ENCODE results near the gene VPS37C.

The VPS37C gene

GRCh38 chr11:61124574-61125309 is 36.5 kb downstream of the VPS37C start:
- in situ Hi-C loops (cut with HindIII; ENCODE audit: low pct_ligation_motif_present, low pct_unique_long_range_greater_than_20kb, low sequenced_read_pairs), result no loop called here

GRCh38 chr11:61123775-61124571 is 37.3 kb downstream of the VPS37C start:
- in situ Hi-C loops (cut with HindIII; ENCODE audit: low pct_ligation_motif_present, low pct_unique_long_range_greater_than_20kb, low sequenced_read_pairs), result no loop called here
- DNase-seq, result no peak

More at GRCh38 chr11:61124574-61125309, 36.5 kb downstream of the VPS37C start:
- DNase-seq, result no peak

- no peak for DNase-seq
- in situ Hi-C loops (cut with HindIII; ENCODE audit: low pct_ligation_motif_present, low pct_unique_long_range_greater_than_20kb, low sequenced_read_pairs), result no loop called here
Measured at GRCh38 chr11:61122761-61123160, 38.5 kb downstream of the VPS37C start.

DNA sequence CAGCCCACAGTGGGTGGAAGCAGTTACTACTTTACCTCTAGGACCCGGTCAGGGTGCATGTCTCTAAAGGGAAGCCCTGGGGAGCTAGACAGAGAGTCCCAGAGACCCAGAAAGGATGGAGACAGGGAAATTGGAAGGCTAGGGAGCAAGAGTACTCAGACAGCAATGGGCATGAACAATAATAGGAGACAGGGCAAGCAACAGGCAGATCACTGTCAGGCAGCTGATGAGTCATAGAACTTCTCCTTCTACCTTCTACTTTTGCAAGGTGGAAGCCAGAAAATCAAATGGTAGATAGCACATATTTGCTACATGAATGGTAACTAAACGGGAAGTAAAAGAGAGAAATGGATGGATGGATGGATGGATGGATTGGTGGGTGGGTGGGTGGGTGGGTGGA is 39.3 kb downstream of the VPS37C start:
- DNase-seq, result no peak
- in situ Hi-C loops (cut with HindIII; ENCODE audit: low pct_ligation_motif_present, low pct_unique_long_range_greater_than_20kb, low sequenced_read_pairs), result no loop called here

DNA sequence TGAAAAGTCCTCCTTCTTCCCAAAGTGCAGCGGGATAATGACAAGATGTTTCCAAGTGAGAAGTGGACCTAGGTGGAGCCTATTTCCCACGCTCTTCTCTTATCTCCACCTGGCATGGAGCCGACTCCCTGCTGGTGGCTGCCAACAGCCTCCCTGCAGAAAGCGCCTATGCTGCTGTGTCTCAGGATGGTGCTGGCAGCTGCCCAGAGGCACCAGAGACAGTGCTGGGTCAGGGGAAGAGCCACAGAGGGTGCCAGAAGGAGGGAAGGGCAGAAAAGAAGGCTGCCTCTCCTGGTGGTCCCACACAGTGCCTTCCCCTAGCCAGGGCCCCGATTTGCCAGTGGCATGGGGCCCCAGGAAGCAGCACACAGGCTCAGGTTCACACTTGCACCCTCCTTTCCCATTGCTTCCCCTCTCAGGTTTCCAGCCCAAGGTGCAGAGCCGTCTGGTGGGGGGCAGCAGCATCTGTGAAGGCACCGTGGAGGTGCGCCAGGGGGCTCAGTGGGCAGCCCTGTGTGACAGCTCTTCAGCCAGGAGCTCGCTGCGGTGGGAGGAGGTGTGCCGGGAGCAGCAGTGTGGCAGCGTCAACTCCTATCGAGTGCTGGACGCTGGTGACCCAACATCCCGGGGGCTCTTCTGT is 39.9 kb downstream of the VPS37C start:
- DNase-seq, result no peak
- in situ Hi-C loops (cut with HindIII; ENCODE audit: low pct_ligation_motif_present, low pct_unique_long_range_greater_than_20kb, low sequenced_read_pairs), result no loop called here

GRCh38 chr11:61120706-61121191 is 40.5 kb downstream of the VPS37C start:
- no peak for DNase-seq
- in situ Hi-C loops (cut with HindIII; ENCODE audit: low pct_ligation_motif_present, low pct_unique_long_range_greater_than_20kb, low sequenced_read_pairs), result no loop called here

DNA sequence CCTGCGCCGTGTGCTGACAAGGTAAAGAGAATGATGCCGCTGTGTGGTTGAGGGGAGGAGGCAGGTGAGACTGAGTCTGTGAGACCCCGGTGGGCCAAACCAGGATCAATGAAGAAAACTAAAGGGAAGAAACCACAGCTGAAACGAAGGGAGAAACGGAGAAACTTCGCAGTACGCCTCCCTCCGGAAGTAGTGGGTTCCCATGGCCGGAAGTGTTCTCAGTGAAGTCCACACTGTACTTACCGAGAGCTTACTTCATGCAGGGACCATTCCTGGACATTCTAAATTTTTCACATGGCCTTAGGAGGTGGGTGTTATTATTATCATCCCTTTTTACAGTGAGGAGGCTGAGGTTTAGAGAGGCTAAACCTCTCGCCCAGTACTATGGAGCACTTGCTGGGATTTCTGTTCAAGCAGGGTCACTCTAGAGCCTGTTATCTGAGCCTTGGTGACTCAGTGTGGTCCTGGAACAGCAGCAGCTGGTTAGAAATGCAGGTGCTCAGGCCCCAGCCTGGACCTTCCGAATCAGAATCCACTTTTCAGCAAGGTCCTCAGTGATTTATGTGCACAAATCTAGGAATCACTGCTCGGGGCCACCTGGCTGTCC is 41.0 kb downstream of the VPS37C start:
- in situ Hi-C loops (cut with HindIII; ENCODE audit: low pct_ligation_motif_present, low pct_unique_long_range_greater_than_20kb, low sequenced_read_pairs), result no loop called here
- no peak for DNase-seq

- in situ Hi-C loops (cut with HindIII; ENCODE audit: low pct_ligation_motif_present, low pct_unique_long_range_greater_than_20kb, low sequenced_read_pairs), result no loop called here
- DNase-seq, result no peak
Measured at GRCh38 chr11:61119571-61119970, 41.7 kb downstream of the VPS37C start.

DNA sequence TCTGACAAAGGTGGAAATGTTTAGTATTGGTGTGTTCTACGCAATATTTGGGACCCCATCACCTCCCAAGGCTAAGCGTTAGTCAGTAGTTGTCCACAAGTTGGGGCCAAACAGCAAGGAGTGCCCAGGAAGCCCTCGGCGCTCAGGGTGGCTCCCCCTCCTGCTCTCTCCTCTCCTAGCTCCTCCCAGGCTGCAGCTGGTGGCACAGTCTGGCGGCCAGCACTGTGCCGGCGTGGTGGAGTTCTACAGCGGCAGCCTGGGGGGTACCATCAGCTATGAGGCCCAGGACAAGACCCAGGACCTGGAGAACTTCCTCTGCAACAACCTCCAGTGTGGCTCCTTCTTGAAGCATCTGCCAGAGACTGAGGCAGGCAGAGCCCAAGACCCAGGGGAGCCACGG is 42.2 kb downstream of the VPS37C start:
- no peak for DNase-seq
- in situ Hi-C loops (cut with HindIII; ENCODE audit: low pct_ligation_motif_present, low pct_unique_long_range_greater_than_20kb, low sequenced_read_pairs), result no loop called here

- no peak for DNase-seq
- in situ Hi-C loops (cut with HindIII; ENCODE audit: low pct_ligation_motif_present, low pct_unique_long_range_greater_than_20kb, low sequenced_read_pairs), result no loop called here
Measured at GRCh38 chr11:61118406-61118805, 42.8 kb downstream of the VPS37C start.

- no peak for DNase-seq
- in situ Hi-C loops (cut with HindIII; ENCODE audit: low pct_ligation_motif_present, low pct_unique_long_range_greater_than_20kb, low sequenced_read_pairs), result no loop called here
Measured at GRCh38 chr11:61118004-61118403, 43.2 kb downstream of the VPS37C start.

- no peak for DNase-seq
- in situ Hi-C loops (cut with HindIII; ENCODE audit: low pct_ligation_motif_present, low pct_unique_long_range_greater_than_20kb, low sequenced_read_pairs), result no loop called here
Measured at GRCh38 chr11:61117168-61117520, 44.1 kb downstream of the VPS37C start.

- in situ Hi-C loops (cut with HindIII; ENCODE audit: low pct_ligation_motif_present, low pct_unique_long_range_greater_than_20kb, low sequenced_read_pairs), result no loop called here
Measured at GRCh38 chr11:61116426-61117167, 44.6 kb downstream of the VPS37C start.

DNA sequence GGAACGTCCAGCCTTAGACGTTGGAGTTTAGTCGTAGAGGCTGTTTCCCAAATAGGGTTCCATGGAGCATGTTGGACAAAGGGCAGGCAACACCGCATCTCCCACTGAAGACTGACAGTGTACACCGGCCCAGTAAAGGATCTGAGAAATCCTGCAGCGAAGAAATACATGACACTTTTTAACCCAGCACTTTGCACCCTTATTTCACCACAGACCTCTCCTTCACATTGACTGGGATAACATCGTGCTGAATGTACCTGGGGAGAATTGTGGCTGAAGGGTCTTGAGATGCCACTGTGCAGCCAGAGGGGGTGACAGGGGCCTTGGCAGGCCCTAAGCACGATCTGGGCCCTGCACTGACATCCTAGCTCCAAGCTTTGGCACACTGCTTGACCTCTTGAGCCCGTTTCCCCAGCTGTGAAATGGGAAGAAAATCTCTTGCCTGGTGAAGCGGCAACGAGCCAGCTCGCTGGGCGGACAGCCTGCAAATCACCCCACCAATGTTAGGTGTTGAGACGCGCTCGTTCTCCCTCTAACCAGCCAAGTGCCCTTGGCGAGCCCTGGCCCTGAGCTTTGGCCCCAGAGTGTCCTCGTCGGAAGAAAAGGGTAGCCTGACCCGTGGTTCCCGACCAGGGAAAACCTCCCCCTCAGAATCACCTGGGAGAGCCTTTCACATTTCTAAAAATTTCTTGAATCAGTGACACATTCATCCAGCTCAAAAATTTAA is 45.6 kb downstream of the VPS37C start:
- in situ Hi-C loops (cut with HindIII; ENCODE audit: low pct_ligation_motif_present, low pct_unique_long_range_greater_than_20kb, low sequenced_read_pairs), result no loop called here
- no peak for DNase-seq

More at GRCh38 chr11:61116426-61117167, 44.6 kb downstream of the VPS37C start:
- DNase-seq, result no peak

DNA sequence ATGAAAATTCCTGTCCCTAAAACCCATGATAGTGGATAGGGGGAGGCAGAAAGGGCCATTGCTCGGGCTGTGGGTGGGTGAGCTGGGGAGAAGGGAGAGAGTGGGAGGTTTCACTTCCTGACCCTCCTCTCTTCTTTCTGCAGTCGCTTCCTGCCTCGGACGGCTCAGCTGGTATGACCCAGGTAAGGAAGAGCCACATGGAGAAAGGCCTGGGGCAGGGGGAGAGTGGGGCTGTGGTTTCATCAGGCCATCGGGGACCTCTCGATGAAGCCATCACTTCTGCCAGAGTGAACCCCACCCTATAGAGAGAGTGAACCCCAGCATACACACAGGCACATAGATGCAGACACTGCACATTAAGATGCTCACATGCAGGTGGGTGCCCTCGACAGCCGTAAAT is 46.3 kb downstream of the VPS37C start:
- DNase-seq, result no peak
- in situ Hi-C loops (cut with HindIII; ENCODE audit: low pct_ligation_motif_present, low pct_unique_long_range_greater_than_20kb, low sequenced_read_pairs), result no loop called here

GRCh38 chr11:61113201-61113600 is 48.0 kb downstream of the VPS37C start:
- no peak for DNase-seq
- in situ Hi-C loops (cut with HindIII; ENCODE audit: low pct_ligation_motif_present, low pct_unique_long_range_greater_than_20kb, low sequenced_read_pairs), result no loop called here

DNA sequence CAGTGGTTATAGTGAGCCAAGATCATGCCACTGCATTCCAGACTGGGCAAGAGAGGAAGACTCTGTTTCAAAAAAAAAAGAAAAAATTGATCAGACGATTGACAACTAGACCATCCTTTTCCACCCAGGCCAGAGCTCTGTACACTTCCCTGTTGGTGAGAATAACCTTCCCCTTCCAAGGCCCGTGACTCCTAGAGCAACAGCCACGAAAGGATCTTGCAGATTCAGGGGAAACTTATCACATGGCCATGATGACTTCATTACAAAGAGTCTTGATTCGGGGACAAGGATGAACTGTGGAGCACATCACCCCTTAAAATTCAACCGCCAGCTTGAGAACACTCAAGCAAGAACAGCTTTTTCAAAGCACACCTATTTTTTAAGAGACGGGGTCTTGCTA is 48.7 kb downstream of the VPS37C start:
- no peak for DNase-seq
- in situ Hi-C loops (cut with HindIII; ENCODE audit: low pct_ligation_motif_present, low pct_unique_long_range_greater_than_20kb, low sequenced_read_pairs), result no loop called here
